OCI-LY3 (cell line): ENCODE results near the gene SHANK2.

ENCODE experiments used
- CTCF ChIP-seq: fragments of 200-600, 300-600 bp; sonication (generic); IDR thresholded peaks from 2 replicates; pipeline ENCODE4 v1.5.1; 2014; ENCODE audit warnings: antibody characterized with exemption, low read length, low read depth
- EZH2phosphoT487 ChIP-seq: fragments of 200-600 bp; shearing (Covaris generic); IDR thresholded peaks from 2 replicates; pipeline ENCODE4 v1.6.1; 2018; ENCODE audit warnings: antibody characterized with exemption, mixed run types, low read depth

GRCh38 chr11:71279916-71280645, 27.7 kb upstream of the SHANK2 start:
- TF ChIP-seq CTCF (no peak), EZH2phosphoT487 (no peak)
